CD4-positive, alpha-beta T cell treated with Interferon gamma for 1 hour (primary cell): Measurements from ENCODE around the gene XRCC4.
"Not testable (repeated sequence)": the region's sequence is repeated elsewhere in the genome, so short reads cannot be mapped to it uniquely, and the experiment has no call there.

Experiments
- DNase-seq: peaks from one replicate; pipeline ENCODE4 v3.0.0-alpha.2; 2020

Gene XRCC4

DNA sequence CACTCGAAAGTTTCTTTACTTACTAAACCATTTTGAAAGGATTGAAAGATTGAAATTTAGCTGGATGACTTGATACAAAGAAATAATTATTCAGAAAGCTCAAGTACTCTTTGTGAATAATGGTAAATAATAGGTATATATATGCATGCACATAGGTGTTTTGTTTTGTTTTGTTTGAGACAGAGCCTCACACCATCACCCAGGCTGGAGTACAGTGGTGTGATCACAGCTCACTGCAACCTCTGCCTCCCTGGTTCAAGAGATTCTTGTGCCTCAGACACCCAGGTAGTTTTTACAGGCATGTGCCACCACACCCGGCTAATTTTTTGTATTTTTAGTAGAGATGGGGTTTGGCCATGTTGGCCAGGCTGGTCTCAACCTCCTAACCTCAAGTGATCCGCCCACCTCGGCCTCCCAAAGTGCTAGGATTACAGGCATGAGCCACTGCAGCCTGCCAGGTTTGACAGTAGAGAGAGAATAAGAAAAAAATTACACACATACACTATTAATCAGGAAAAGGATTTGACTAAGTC lies 278.2 kb downstream of the XRCC4 start:
- DNase-seq, result not testable (repeated sequence)

DNA sequence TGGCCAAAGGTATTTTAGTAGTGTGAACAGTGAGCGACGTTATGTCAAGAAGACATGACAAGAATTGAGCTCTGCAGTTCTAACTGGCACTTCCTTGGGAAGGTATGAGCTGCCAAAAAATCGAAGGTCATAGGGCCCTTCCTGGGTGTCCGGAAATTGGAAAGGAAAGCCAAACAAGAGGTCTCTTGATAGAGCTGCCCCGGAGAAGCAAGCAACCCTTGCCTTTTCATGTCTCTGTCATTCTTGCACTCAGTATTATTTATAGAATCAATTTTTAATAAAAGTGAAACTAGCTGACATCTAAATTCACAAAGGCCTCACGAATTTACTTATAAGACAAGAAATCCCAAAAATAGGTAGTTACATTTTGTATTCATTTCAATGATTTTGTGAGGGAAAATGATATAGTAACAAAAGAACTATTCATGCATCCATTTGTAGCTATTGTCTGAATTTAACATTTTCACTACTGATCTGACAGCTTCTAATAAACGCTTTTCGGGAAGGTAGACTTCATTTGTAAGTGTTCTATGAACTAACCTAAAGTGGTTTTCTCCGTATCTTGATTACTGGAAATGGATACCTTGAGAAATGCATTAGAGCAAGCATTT lies 280.4 kb downstream of the XRCC4 start:
- DNase-seq, result no peak

DNA sequence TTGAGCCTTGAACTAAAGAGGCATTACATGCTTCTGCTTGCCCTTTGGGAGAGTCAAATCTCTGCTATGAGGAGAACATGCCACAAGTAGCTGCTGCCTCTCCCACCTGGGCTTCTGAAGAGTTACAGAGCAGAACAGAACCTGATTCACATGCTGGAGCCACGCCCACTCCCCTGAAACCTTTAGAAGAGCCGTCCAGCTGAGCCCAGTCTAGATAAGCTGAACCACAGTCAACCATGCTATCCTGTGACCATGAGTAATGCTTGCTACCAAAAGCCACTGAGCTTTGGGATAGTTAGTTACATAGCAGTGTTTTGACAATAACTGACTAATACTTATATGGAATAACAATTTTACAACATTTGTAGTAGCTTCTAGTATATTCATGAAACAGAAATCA lies 283.2 kb downstream of the XRCC4 start:
- DNase-seq, result no peak

DNA sequence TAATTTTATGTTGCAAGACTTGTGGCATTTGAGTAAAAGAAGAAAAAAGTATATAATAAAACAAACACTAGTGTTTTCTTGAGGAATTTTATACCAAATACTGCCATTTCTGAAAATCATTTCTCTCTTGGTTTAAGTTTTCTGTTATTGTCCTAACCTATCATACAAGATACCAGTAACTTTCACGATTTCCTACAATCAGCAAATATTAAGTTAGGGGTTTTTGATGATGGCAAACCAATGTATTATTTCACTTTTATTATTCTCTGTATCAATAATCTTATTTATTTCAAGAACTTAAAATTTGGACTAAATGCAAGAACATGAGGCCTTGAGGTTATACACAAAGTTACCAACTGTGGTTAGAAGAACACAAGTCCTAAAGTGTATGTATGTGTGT lies 285.2 kb downstream of the XRCC4 start:
- no peak for DNase-seq

DNA sequence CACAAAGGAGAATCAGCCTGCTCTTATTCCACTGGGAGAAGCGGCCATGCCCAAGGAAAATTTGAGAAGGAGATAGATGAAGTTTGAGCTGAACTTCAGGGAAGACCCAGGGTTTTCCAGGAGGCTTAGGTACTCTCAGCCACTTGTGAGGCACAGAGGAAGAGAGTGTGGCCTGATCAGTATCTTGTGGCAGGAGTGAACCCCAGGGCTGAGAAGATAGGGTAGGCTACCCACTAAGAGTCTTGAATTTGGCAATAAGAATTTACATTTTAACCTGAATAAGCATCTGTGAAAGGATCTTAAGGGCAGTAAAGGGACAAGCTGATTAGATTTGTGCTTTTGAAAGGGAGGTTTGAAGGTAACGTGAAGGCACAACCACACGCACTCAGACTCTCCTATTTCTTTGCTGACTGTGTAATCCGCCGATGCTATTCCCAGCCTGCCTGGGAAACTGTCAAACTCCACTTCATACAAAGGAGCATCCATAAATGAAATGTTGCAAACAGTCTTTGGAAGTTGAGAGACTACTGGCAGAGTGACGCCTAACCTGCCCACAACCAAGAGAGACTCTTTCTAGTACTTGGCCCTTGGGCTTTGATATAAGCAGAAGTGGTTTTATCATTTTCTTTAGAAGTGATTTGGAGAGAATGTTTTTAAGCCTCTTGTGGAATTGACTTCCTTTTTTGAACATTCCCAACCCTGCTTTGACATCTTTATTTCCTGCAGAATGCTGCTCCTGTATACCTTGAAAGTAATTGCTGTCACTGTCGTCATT lies 286.0 kb downstream of the XRCC4 start:
- no peak for DNase-seq

DNA sequence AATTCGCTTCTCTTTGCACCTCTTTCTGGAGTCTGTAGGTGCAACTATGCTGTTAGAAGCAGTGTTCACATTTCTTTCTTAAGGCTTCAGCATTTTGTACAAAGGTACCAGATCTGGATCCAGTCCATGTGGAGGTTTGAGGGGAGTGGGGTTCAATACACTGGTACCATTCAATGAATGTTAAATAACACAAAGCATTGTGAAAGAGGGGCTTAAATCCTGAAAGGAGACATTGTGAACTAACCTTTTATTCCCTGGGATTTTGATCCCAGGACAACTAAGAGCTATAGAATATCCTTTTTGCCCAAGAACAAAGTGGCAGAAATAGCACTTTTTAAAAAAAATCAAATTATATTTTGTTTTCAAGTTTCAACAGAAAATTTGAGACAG lies 286.5 kb downstream of the XRCC4 start:
- DNase-seq, result no peak

DNA sequence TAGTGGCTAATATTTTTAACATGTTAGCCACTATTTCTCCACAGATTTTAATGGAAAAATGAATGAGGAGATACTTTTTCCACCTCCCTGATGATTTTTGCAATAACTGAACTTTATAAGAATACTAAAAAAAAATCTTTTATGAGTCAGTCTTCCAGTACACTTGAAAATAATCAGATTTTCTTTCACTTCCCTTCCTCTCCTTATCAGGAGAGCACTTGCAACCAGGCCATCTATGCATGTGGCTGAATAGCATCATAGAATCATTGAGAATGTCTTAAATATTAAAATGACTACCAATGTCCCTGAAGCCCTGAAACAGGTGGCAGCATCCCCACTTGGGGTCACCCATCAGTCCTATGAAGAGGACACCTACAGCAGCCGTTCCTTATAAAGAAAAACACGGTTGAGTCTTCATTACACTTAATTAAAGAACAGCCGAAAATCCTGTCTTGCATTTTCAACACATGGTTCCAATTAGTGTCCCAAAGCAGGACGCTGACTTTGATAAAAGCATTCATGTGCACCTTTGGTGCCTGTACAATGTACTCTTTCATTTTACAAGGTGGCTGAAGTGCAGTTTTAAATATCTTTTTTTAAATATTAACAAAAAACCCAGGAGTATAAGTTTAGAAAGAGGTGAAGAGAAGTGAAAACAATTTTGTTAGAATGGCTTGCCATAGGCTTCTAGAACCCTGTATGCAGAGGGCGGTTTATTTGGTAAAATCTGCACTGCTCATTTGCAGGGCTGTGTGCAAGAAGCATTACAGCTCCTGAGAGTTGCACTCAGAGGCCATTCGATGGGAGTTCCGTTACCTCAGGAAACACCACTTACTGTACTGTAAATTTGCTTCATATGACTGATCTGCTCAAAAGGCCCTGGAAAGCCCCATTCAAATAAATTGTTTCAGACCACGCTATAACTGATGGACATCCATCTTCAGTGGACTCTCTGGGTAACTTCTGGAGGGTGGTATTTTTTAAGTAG lies 287.3 kb downstream of the XRCC4 start:
- no peak for DNase-seq

DNA sequence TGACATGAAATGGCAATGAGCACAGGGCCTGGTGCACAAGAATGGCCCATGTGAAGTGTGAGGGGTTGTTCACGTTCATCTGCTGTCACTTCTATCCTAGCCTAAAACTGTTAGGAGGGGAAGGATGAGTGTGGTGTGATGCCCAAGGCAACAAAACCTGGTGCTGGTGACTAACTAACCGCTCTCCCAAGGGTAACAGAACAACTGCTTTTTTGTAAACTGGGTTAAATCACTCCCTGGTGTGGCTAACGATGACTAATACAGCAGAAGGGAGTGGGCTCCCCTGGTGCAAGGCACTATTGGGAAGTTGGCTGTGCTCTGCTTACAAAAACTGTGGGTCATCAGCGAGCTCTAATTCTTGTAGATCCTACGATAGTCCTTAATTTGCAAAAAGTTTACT lies 291.0 kb downstream of the XRCC4 start:
- DNase-seq, result peak; percentile 73

DNA sequence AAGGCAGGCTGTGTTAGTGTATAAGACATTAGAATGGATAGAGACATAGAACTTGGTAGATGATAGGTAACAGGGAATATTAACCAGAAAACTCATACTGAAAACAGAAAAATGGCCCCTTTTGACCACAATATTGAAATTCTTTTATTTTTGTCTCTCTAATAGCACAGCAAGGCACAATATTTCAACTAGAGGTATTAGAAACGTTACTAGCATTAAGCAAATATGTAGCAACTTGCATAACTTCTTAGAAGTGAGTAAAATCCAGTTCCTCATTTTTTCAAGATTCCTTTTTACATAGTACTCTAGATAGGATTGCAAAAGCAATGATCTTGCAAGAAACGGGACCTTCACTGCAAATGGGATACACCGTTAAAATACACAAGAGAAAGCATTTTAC lies 291.5 kb downstream of the XRCC4 start:
- no peak for DNase-seq

DNA sequence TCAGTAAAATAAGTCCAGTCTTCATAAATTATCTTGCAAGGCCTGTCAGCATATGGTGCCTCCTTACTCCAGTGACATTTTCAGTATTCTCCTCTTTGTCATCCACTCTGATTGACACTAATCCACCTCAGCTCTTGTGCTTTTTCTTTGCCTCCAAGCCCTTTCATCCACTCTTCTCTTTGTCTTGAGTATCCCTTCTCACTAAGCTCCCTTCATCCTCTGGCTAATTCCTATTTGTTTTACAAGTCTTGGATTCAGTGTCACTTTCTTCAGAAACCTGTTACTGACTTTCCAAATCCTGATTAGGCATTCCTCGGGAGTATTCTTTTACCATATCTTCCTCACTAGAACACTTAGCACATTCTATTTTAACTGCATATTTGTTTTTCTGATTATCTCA lies 293.6 kb downstream of the XRCC4 start:
- DNase-seq, result no peak

DNA sequence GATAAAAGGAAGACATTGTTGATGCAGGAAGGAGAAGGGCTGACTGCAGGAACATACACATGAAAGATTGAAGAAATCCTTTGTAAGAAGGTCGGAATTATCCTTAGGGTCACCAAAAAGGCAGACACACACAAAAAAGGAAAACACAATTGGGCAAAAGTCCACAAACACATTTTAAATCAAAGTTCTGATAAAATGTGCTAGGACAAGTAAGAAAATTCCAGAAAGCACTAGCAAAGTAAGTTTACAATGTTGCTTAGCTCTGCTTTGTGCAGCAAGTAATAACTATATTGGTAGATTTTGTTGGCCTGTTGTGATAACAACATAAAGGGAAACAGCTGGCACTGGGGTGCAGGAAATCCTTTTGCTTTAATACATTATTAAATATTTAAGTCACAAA lies 294.4 kb downstream of the XRCC4 start:
- DNase-seq, result no peak

DNA sequence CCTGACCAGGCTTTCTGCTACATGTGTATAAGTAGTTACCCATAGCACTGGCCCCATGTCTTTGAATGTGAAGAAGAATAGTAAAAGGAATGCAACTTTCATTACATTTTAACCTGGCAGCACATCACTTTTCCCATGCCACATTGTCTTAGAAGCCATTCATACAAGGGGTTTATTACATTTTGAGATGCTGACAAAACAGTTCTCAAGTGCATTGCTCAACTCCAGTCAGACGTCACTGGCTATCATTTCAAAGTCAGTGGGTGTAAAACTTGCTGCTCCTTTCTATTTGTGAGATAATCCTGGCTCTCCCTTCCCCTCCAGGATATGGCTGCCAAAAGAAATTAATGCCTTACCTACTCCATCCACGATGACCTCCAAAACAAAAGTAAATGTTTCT lies 297.2 kb downstream of the XRCC4 start:
- DNase-seq, result no peak

DNA sequence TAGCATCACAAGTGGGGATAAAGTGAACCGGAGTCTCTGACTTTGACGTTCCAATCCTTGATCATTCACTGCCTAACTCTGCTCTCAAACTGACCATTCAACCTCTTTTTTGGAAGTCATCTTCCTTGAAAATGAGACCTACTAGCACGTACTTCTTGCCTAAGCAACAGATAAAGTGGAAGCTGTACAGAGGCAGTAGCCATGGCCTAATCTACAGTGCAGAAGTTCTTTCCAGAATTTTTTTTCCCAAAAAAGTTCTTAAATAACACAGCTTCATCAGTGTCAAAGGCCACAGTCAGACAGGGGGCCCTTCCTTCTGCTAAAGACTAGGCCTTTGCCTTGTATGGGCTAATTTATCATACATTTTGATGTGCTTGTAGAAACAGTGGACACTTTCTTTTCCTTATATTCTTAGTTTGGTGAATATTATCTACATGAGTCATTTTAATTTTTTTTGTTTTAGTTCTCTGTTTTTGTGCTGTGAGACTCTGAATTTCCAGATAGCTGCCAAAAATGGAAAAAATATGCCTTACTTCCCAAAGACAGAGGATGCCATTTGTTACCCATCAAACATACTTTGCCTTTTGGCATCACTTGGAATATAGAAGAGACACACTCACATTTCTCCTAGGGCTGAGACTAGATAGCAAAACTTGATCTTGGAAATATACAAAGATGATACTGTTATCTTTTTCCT lies 297.9 kb downstream of the XRCC4 start:
- DNase-seq, result no peak

DNA sequence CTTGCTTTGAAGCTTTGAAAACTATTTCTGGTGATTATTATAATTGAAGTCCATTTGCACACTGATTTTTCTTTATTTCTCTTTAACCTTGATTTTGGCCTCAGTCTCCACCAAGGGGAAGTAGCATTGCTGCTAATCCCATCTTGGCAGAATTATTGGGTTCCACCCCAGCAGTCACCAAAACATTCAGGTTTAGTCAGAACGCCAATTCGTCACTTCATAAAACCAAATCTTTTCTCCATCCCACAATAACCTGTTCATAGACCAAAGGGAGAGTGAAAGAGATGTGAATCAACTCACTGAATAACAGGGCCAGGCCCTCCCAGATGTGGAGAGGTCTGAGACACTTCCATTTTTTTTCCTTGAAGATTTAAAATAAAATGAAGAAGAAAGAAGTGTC lies 299.1 kb downstream of the XRCC4 start:
- no peak for DNase-seq

DNA sequence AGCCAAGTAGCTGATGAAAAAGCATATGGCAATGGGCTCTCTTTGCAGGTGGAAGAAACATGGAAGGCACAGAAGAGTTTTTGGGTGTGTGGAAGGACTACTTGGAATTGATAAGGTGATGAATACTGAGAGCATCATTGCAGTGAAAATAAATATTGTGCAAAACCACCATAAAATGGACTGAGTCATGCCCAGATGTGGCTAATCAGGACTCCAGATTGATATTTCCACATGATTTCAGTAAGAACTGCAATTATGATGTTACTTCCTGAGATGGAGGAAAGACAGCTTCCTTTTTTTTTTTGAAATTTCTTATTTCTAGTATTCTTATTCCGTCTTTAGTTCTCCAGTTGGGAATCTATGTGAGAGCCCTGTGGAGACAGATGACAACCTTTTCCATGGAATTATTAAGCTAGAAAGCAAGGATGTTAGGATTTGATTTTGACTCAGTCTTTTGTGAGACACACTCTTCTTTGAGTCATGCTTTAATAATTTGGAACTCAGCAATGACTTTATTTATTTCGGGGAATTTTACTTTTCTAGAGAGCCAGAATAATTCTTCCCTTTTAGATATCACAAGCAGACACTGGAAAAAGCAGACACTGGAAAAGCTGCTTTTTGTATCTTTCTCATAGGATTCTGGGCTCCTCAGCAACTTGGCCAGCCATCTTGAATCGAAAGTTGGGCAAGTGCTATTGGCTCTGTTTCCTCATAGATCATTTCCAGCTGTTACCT lies 300.0 kb downstream of the XRCC4 start:
- DNase-seq, result no peak

DNA sequence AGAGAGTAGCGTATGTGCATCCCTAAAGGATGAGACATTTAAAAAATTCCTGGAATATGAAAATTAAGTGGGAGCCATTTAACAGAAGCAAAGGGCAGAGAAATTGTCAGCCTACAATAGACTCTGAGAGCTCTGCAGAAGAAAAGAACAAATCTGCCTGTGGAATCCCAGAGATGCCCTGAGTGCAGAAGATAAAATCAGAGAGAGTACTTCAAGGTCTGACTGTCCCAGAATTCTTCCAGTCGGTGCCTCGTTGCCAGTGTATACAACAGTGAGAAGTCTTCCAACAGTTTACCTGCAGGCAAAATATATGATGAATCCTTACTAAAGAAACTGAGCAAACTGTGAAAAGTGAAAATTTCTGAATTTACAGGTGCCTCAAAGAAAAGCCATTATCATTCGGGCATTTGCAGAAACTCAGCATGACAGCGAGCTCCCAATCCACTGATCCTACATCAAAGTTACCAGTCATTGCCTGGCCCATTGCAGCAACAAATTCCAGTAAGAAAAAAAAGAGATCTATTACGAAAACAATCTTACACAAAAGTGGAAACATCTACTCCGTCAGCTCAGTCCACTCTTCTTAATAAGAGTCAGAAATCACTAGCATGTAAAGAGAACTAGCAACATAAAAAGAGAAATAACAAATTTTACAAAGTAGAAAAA lies 301.4 kb downstream of the XRCC4 start:
- no peak for DNase-seq

DNA sequence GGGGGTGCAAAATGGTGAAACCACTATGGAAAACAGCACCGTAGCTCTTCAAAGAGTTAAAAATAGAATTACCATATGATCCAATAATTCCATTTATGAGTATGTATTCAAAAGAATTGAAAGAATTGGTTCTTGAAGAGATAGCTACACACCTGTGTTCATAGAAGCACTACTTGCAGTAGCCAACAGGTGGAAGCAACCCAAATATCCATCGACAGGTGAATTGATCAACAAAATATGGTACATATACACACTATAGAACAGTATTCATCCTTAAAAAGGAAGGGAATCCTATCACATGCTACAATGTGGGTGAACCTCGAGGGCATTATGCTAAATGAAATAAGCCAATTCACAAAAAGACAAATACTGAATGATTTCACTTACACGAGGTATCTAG lies 308.5 kb downstream of the XRCC4 start:
- no peak for DNase-seq

DNA sequence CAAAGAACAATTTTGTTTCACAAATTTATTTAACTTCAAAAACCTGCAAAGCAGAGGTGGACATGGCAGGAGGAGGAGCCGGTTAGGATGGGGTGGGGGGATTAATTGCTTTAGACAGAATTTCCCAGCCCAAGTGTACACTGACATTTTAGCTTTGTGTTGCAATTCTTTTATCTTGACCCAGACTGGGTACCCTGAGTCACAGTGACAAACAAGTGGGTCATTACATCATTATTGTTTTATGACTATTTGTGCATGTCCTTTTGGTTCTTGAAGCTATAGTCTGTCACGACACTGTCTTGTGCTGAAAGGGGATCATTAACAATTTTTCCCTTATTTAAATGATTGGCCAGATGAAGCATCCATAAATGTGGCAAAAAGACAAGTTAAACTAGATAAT lies 309.7 kb downstream of the XRCC4 start:
- no peak for DNase-seq

DNA sequence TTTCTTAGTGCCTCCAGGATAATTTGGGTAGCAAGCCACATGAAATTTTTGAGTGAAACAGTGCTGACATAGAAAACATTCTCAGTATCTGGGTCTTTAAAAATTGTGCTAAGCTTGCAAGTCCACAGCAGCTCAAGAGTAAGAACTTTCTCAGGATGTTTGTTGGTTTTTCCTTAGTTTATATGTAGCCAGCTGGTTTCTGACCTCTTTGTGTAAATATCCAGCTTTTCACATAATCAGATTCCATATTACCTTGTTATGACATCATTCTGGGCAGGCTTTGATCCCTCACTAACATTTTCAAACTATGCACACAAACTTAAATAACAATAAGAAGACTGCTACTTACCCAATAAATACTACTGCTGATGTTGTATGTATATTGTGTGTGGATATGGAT lies 311.3 kb downstream of the XRCC4 start:
- no peak for DNase-seq

DNA sequence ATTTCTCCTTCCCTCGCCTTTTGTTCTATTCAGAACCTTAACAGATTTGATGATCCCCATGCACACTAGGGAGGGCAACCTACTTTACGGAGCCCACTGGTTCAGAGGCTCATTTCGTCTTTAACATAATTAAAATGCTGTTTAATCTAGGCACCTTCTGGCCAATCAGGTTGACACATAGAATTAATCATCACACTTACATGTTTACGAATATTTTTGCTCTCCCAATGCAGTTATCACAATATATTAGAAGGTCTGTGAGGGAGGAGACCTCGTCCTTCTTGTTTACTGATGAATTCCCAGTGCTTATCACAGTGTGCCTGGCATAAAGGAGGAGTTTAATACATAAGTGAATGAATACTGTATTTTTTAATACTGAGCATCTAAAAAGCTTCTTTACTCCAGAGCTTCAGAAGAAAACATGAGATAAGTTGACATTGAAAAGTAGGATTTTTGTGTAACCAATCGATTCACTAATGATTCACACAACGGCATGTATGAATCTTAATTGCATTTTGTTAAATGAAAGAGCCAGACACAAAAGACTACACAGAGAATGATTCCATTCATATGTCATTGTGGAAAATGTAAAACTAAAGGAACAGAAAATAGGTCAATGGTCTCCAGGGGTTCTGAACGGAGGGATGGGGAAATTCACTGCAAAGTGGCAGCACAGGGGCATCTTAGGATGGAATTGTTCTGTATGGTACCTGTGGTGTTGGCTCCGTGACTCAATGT lies 315.6 kb downstream of the XRCC4 start:
- no peak for DNase-seq

DNA sequence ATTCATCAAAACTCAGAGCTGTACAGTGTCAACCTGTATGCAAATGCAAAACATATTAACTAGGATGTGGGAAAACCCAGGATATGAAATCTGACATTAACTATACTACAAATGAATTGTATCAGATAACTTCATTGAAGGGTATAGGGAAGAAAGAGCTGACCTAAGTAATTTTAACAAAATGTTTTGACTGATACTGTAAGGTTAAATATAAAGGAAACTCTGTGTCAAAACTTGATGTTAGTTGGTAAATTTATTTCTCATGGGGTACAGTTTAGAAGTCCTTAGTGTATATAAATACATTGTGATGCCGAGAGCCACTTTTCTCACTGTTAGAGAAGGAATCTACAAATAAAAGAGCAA lies 316.1 kb downstream of the XRCC4 start:
- no peak for DNase-seq
